RKO (cell line): ENCODE data around the gene PLEKHH1.
"Not testable (repeated sequence)": the region's sequence is repeated elsewhere in the genome, so short reads cannot be mapped to it uniquely, and the experiment has no call there.

Experiments used
- DNase-seq: peaks from one replicate; pipeline ENCODE4 v3.0.0-alpha.2; 2016; ENCODE audit warnings: low spot score

The PLEKHH1 gene

DNA sequence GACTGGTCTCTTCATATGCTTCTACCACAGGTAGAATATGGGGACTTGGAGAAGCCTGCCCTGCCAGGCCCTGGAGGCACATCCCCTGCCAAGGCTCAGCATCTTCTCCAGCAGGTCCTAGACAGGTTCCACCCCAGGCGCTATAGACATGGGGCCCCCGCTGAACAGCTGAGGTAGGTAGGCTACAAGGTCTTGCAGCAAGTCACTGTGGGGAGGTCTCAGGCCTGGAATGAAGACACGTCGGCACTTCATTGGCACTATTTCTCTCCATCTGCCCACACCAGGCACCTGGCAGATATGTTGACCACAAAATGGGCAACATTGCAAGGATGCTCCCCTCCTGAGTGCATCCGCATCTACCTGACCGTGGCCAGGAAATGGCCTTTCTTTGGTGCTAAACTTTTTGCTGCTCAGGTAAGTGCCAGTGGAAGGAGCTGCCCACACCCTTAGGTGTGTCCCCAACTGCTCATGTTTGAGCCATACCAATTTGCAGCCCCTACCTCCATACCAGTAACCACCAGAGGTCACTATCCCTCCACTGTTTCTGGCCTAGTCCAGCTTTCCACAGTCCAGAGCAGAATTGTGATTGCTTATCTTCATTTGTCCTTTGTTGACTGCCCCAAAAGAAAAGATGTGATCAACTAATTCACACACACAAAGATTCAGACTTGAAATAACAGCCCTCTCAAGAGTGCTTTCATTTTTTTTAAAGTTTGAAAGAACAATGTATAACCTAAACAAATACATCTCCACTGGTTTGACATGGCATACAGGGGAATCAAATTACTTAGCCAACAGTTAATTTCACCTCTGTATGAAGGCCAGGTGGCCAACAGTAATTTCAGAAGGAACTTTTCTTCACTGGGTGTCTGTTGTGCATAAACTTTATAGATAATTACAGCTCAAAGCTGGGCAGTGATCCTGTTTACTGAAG lies 50.9 kb downstream of the PLEKHH1 start:
- DNase-seq: peak; percentile 57

DNA sequence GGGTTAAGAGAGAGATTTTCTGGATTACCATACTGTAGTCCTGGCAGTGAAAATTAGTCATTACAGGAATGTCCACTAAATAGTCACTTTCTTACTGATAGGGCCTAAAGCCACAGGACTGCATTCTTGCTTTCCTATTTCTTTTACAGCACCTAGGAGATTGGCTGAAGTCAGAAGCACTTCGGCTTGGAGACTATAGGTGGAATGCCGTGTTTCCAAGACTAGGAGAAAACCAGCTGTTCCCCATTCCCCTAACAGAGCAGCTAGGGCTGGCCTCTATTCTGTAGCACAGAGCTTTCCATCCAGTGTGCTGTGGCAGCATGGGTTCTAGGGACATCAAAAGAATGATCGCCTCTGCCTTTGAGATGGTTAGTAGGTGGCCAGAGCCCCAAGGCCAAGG lies 51.9 kb downstream of the PLEKHH1 start:
- no peak for DNase-seq

DNA sequence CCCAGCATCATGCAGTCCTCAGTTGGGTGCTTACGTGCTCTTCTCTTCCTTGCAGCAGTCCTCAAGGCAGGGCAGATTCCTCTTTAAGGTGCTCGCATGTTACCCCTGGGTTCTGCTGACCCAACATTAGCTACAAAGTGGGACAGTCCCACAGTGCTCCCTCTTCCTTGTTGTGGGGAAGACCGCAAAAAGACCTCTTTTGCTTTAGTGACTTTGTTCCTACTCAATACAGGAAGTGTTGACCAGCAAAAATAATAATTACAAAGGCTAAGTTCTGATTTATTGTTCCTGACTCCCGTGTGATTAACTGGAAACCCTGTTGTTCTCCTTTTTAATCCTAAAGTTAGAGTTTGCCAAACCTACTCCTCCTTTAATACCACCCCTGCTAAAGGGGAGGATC lies 53.3 kb downstream of the PLEKHH1 start:
- DNase-seq: no peak

DNA sequence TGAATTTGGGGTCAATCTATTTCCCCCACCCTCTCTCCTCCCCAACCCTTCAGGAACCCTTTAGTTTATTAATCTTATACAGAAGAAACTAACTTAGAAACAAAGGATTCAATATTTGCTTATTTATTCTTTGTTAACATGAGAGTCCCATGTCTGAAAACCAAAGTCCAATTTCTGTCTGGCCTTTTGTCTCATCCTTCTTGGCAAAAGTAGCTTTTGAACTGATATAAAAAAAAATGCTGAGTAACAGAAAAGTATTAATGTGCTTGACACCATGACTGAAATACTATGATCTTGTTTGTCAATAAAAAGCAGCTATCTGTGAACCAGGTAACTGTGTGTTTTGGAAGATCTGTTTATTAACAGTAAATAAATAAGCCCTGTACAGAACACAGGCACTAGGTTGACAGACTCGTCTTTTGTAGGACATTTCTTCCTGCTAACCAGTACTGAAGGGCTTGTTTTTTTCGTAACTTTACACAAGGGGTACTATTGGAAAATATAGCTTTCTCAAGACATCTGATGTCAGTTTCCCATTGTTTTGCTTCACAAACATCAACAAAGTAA lies 56.2 kb downstream of the PLEKHH1 start:
- DNase-seq: no peak

DNA sequence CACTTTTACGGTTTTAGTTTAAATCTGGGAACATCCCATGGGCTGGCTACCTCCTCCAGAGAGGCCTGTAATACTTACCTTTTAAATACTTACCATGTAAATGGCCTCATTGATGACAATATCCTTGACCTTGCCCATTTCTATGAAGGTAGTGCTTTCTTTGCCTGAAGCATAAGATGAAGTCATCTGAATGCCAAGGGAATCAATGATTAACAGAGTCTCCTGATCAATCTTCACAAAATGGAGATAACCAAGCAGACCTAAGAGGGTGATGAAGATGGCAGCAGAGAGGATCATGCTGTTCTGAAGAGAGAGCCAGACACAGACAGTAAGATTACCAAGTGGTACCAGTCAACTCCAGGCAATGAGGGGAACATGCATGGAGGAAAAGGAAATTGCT lies 60.6 kb downstream of the PLEKHH1 start:
- not testable (repeated sequence) for DNase-seq

DNA sequence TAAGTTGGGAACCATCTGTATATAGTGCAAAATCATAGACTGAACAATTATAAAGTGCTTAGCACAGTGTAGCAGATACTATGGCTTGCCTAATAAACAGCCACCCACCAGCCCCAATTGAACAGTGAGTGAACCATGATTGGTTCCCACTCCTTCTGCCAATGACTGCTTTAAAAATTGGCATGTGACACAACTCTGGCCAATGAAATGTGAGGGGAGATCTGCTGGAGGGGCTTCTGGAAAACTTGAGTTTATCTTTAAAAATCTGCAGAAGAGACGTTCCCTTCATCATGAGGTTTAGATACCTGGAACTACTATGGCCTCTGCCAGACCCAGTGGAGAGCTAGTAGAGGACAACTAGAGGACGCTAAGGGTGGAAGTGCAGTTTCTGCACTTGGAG lies 62.3 kb downstream of the PLEKHH1 start:
- DNase-seq: no peak

DNA sequence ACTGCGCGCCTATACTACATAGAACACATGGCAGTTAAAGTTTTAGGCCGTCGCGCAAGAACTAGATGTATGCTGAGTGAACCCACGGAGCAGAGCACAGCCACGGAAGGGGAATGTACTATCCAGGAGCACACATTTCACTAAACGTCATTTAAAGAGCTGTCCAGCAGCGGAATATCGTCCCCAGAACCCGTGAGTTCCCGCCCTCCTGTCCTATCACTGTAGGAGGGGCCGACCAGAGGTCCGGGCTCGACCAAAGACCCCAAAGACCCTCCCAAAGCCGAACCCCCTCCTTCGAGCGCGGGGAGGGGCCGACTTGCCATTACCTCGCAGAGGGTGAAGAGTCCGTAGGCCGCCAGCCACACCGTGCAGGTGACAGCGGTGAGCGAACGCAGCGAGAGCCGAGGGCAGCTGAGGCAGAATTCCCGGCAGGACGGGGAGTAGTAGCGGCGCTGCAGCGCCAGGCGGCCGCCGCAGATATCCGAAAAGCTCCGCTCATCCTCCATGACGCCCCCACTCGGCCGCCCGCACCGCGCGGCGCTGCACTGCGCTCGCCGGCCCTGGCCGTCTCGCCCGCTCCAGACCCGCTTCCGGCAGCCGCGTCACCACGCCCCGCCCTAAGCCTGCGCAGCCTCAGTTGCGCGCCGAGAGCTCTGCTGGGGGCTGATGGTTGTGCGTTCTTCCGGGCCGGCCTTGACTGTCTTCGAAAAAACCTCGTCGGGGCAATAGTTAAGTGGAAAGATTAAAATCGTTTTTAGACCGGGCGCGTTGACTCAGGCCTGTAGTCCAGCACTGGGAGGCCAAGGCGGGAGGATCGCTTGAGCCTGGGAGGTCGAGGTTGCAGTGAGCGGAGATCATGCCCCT lies 66.8 kb downstream of the PLEKHH1 start, which contains the start of gene PIGH:
PIGH (minus strand) TSS at position 571 of the 864 bp plus-strand sequence; CDS start at position 506, 65 bp downstream.
- DNase-seq: peak; percentile 89

DNA sequence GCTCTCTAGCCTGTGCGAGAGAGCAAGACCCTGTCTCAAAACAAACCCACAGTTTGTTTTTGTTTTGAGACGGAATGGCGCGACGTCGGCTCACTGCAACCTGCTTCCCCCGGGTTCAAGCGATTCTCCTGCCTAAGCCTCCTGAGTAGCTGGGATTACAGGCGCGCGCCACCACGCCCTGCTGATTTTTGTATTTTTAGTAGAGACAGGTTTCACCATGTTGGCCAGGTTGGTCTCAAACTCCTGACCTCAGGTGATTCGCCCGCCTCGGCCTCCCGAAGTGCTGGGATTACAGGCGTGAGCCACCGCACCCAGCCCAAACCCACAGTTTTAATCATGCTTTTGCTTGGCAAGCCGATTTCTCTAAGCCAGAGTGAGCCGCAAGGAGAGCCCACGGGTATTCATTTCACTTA lies 67.5 kb downstream of the PLEKHH1 start:
- DNase-seq: not testable (repeated sequence)

DNA sequence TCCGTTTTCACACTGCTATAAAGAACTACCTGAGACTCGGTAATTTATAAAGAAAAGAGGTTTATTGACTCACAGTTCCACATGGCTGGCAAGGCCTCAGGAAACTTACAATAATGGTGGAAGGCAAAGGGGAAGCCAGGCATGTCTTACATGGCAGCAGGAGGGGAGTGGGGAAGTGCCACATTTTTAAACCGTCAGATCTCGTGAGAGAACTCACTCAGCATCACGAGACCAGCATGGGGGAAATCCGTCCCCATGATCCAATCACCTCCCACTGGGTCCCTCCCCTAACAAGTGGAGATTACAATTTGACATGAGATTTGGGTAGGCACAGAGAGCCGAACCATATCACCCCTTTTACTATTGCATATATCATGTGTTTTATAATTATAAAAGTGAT lies 69.0 kb downstream of the PLEKHH1 start:
- DNase-seq: no peak

DNA sequence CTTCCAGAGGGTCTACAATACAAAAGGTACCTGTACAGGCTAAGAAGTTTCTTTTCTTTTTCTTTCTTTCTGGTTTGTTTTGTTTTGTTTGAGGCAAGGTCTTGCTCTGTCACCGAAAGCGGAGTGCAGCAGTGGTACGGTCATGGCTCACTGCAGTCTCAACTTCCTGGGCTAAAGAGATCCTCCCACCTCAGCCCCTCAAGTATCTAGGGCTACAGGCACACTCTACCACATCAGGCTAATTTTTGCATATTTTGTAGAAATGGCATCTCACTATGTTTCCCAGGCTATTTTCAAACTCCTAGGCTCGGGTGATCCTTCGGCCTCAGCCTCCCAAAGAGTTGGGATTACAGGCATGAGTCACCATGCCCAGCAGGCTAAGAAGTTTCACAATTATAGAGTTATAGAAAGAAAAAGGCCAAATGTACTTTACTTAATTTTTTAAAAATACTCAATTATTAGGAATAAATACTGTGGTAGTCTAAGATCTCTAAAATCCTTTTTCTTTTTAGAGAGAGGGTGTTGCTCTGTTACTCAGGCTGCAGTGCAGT lies 70.0 kb downstream of the PLEKHH1 start:
- DNase-seq: no peak

DNA sequence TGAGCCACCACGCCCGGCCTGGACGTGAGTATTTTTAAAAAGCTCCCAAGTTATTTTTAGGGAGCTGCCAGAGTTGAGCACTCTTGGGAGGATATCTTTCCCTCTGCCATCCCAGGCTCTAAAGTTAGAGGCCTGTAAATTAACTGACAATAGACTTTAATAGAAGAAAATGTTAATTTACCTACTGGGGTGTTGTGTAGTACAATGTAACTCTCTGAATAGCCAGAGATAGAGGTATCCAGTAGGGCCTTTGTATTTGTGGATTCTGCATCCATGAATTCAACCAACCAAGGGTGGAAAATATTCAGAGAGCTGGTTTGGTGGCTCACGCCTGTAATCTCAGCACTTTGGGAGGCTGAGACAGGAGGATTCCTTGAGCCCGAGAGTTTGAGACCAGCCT lies 74.6 kb downstream of the PLEKHH1 start:
- no peak for DNase-seq

DNA sequence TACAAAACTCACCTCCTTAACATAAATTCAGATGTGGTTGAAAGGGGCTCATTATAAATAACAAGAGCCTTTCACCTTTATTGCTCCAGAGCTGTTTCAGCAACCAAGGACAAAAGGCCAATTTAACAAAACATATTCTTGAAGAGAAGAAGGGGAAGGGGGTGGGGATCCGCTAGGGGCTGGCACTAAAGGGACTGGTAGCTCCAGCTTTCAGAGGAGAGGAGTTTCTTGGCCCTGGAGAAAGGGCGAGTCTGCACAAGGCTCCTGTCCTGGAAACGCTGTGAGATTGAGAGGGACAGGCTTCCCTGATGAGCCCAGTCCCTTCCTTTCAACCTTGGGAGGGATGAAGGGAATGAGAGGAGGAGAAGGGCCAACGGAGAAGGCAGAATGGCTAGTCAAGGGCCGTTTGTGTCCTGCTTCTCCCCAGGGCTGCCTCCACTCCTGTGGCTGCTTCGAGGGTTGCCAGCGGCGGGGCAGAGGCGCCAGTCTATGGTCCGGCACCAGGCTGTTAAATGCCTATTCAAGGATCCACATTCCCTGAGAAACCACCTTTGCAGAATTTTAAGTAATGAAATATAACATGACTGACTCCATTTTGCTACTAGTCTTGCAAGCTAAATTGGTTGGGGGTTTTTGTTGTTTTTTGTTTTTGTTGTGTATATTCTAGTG lies 76.7 kb downstream of the PLEKHH1 start:
- no peak for DNase-seq

DNA sequence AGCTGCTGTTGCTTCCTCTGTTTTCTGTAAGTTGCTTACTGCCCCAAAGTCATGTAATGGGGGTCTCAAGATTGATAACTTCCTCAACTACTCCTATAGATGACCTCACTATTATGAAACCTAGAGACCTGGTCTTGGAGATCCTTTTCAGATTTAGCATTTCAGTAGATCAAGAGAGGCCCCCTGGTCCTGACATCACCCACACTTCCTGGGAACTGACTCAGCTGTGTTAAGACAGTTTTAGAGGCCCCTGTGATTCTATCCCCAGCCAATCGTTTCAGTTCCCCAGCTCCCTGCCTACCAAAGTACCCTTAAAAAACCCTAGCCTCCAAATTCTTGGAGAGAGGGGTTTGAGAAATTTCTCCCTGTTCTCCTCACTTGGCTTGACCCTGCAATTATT lies 77.4 kb downstream of the PLEKHH1 start:
- DNase-seq: no peak

DNA sequence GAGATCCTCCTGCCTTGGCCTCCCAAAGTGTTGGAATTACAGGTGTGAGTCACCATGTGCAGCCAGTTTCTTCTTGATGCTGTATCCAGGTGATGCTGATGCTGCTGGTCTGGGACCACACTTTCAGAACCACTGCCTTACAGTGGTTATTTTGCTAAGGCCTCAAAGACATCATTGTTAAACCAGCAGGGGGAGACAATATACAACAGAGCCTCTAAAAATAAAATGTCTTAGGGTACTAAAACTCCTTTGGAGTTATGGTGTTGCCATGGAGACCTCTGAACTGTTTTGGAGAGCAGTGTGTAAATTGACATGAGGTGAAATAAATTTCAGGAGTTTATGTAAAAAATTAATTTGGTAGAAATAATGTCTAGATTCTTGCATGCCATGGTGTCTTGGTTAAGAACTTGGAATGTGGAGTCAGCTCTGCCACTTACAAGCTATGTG lies 85.5 kb downstream of the PLEKHH1 start:
- DNase-seq: peak; percentile 91

DNA sequence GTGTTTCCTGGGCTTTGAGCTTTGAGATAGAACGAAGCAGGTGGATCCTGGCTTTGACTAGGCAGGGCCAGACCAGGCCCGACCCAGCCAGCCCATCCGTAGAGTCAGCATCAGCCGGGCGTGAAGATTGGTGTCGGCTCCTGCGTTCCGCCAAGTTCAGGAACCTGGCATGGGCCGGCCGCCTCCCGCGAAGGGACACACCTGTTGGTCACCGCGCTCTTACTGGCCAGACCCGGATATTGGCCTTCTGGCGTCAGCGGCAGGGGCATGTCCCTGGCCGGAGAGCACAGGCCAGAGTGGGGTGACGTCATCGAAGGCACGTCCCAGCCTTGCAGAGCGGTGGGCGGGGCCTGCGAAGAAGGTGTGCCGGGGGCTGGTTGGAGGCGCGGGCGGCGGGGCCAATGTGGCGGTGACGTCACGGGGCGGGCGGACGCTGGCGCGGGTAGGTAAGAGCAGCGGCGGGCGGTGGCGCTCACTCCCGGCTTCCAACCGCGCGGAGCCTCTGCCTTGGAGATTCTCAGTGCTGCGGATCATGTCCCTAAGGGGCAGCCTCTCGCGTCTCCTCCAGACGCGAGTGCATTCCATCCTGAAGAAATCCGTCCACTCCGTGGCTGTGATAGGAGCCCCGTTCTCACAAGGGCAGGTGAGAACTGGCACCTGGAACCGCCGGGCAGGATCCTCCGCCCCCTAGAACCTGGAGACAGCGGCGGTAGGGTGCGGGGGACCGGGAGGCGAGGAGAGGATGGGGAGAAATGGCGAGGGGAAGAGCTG lies 86.5 kb downstream of the PLEKHH1 start, which contains the start of gene ARG2:
ARG2 (plus strand) TSS at position 475 of the 771 bp plus-strand sequence; CDS start at position 533, 58 bp downstream.
- DNase-seq: peak; percentile 96

DNA sequence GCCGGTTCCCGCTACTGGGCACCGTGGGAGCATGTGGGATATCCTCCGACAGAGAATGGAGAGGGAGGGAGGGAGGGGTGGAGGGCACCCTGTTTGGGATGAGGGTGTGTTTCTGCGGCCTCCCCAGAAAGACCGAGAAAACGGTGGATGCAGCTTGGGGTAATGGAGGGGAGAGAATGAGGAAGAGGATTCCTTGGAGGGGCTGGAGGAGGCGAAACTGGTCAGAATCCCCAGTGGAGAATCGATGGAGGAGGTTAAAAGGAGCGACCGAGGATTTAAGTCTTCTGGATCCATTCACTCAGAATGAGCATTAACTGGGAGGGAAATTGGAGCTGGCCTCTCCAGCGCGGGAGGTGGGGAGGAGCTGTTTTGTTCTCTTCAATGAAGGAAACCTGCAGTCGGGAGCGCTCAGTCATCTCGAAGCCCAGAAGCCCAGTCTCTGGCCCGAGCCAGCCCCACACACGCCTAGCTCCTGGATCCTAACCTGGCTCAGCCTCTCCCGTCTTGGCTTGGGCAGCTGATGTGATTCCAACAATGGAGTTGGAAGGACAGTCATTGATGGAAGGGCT lies 87.2 kb downstream of the PLEKHH1 start:
- no peak for DNase-seq

DNA sequence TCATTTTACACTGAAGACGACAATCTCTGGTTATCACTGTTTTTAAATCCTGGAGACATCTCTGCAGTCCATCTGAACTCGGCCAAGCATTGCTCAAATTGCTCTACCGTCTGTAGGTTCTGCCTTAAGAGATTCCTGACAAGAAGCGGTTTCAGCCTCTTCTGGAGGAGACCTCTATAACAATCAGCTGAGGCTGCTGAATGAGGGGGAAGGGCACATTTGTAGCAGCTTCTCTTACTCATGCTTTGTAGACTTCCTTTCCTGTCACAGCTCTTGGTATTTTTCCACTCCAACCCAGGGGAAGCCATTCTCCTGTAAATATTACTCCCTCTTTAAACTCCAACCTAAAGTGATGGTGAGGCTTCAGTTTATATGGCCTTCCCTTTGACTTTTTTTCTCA lies 89.6 kb downstream of the PLEKHH1 start:
- DNase-seq: peak; percentile 91

DNA sequence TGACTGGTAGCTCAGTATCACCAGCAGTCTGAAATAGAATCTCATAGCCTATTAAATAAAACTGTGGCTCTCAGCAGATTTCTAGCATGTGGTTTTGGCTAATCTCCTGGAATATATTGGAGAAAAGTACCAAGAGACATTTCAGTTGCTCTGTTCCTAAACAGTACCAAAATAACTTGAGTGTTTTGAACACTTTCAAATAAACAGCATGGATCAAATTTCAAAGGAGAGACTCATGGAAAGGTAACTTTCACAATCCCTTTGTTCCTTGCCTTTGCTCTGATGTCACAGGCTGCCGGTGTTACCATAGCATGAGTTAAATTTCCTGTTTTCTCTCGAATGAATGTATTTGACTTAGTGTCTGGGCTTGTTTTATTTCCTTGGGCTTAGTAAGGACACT lies 90.0 kb downstream of the PLEKHH1 start:
- DNase-seq: peak; percentile 43

DNA sequence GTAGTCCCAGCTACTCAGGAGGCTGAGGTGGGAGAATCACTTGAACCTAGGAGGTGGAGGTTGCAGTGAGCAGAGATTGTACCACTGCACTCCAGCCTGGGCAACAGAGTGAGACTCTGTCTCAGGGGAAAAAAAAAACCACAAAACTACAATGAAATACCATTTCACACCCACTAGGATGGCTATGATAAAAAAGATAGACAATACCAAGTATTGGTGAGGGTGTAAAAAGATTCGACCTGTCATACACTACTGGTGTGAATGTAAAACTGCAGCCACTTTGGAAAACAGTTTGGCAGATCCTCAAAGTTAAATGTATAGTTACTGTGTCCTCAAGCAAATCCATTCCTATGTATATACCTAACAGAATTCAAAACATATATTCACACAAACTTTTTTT lies 93.0 kb downstream of the PLEKHH1 start:
- not testable (repeated sequence) for DNase-seq

DNA sequence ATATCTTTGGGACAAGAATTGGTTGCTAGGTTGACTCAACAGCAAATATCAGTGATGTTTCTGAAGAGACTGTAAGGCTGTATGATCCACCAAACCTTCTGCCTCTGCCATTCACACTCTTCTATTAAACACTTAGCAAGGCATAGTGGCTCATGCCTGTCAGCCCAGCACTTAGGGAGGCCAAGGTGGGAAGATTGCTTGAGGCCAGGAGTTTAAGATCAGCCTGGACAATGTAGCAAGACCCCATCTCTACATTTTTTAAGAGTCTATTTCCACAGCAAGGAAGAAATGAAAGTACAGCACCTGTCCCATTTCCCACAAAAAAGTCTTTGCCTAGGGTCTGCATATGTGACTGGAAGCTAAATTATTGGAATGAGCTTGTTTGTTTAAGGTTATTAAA lies 94.4 kb downstream of the PLEKHH1 start:
- no peak for DNase-seq
